K562 (cell line): Measurements from ENCODE around the gene TTC8. TPM values are rescaled to one million over a fixed set of nuclear protein-coding genes. Genes with fewer than 3 reads are reported as not detected.

Experiments used
- ATAC-seq: fragments of 200-7000 bp; cut with Tn5 transposase; 3 replicates; pipeline ENCODE4 v1.9.1; 2020; ENCODE audit warnings: moderate library complexity
- BruUV-seq: library from RNA; stranded (reverse); fragments of 400-500 nt; replicated peaks from 2 replicates; lab custom pipeline; 2021; lab: Mats Ljungman, UMichigan
- CTCF ChIA-PET: fragments of 300-600 bp; formaldehyde crosslinking; extraction: SDS; loops from one replicate; lab custom pipeline; 2021; ENCODE audit warnings: low intra/inter-chr PET ratio; lab: Yijun Ruan, JAX
- POLR2A ChIA-PET: fragments of 300-600, 350-650 bp; sonication (Branson Sonifier 250); formaldehyde crosslinking; extraction: SDS; loops from one replicate; lab custom pipeline; 2021; ENCODE audit warnings: antibody characterized with exemption, inconsistent platforms; lab: Yijun Ruan, JAX
- DNase-seq, 4 experiments: peaks; one replicate each; pipeline versions ENCODE4 v3.0.0 to v3.0.0-alpha.2; 2011 to 2018; ENCODE audit warnings: low spot score in 3 of 4, mixed read lengths in 3 of 4; ENCODE audit errors: extremely low read depth in 1 of 4
- FAIRE-seq: peaks from 2 replicates; lab custom pipeline; 2011; peaks lifted over from hg19 to GRCh38; lab: Jason Lieb, UNC
- H2AFZ ChIP-seq: 2 replicates; pipeline ENCODE4 v1.6.0; 2011; ENCODE audit warnings: low read depth, low read length, control low read depth, inconsistent platforms
- H3K27ac ChIP-seq: fragments of 200-600 bp; 3 replicates; pipeline ENCODE4 v1.8.0; 2011; ENCODE audit warnings: low read depth, mild to moderate bottlenecking, control low read depth, inconsistent platforms, low read length, moderate library complexity, mixed read lengths; ENCODE audit errors: extremely low read depth
- H3K27me3 ChIP-seq, 2 experiments: fragments of 300-600 bp in 1 of 2; 2 replicates in 1 of 2; 3 replicates in 1 of 2; pipeline versions ENCODE4 v1.6.0 to v1.8.0; 2011; ENCODE audit warnings: inconsistent platforms in 2 of 2, low read length in 2 of 2, mild to moderate bottlenecking in 1 of 2, mixed read lengths in 1 of 2, moderate library complexity in 1 of 2; ENCODE audit not compliant: control insufficient read depth in 2 of 2, insufficient read depth in 2 of 2
- H3K36me3 ChIP-seq: fragments of 300-600 bp; 3 replicates; pipeline ENCODE4 v1.8.0; 2011; ENCODE audit warnings: mild to moderate bottlenecking, low read length, inconsistent platforms; ENCODE audit not compliant: control insufficient read depth, insufficient read depth
- H3K4me1 ChIP-seq, 2 experiments: fragments of 200-600 bp in 1 of 2; replicated peaks in 1 of 2; 2 replicates in 1 of 2; 3 replicates in 1 of 2; pipeline versions ENCODE4 v1.5.1 to v1.8.0; 2011; ENCODE audit warnings: inconsistent platforms in 2 of 2, low read length in 2 of 2, mild to moderate bottlenecking in 1 of 2, mixed read lengths in 1 of 2, moderate library complexity in 1 of 2; ENCODE audit not compliant: control insufficient read depth in 2 of 2, insufficient read depth in 2 of 2
- H3K4me2 ChIP-seq: 2 replicates; pipeline ENCODE4 v1.6.1; 2011; ENCODE audit warnings: low read length, control low read depth, inconsistent platforms, mixed read lengths; ENCODE audit not compliant: insufficient read depth
- H3K4me3 ChIP-seq: fragments of 200-600 bp; sonication (generic), shearing (Covaris generic); 2 replicates; pipeline ENCODE4 v1.5.1; 2016; ENCODE audit warnings: control low read depth, inconsistent platforms
- H3K79me2 ChIP-seq: fragments of 200-600 bp; 3 replicates; pipeline ENCODE4 v1.8.0; 2011; ENCODE audit warnings: low read length, inconsistent platforms; ENCODE audit not compliant: control insufficient read depth, insufficient read depth
- H3K9ac ChIP-seq, 2 experiments: 2 replicates each; pipeline versions ENCODE4 v1.6.0 to v1.6.1; 2011; ENCODE audit warnings: low read depth in 2 of 2, low read length in 2 of 2, control low read depth in 1 of 2, inconsistent platforms in 1 of 2, mild to moderate bottlenecking in 1 of 2, mixed read lengths in 1 of 2; ENCODE audit not compliant: insufficient read depth in 1 of 2
- H3K9me1 ChIP-seq: one replicate; pipeline ENCODE4 v1.6.0; 2011; ENCODE audit warnings: inconsistent platforms, mild to moderate bottlenecking, low read length, moderate library complexity; ENCODE audit not compliant: control insufficient read depth, insufficient read depth
- H3K9me3 ChIP-seq: replicated peaks from 2 replicates; pipeline ENCODE4 v1.5.1; 2011; ENCODE audit warnings: low read depth, low read length, inconsistent platforms; ENCODE audit not compliant: control insufficient read depth, insufficient read depth
- H4K20me1 ChIP-seq: replicated peaks from 2 replicates; pipeline ENCODE4 v1.6.1; 2011; ENCODE audit warnings: low read length, inconsistent platforms, mixed read lengths; ENCODE audit not compliant: control insufficient read depth, insufficient read depth
- ARNT ChIP-seq, 2 experiments: fragments of 450-650 bp; IDR thresholded peaks; 2 replicates each; pipeline ENCODE4 v1.6.1; 2016; ENCODE audit warnings: mild to moderate bottlenecking in 1 of 2
- CHD4 ChIP-seq: fragments of 200-600 bp; sonication (generic); IDR thresholded peaks from 3 replicates; pipeline ENCODE4 v1.6.1; 2012; ENCODE audit warnings: low read depth, mild to moderate bottlenecking, mixed read lengths, low read length, inconsistent platforms; ENCODE audit not compliant: insufficient read depth, insufficient replicate concordance, poor library complexity, severe bottlenecking
- ETS2 ChIP-seq: IDR thresholded peaks from 2 replicates; pipeline ENCODE4 v1.6.1; 2016; ENCODE audit warnings: borderline replicate concordance, missing genetic modification characterization, mild to moderate bottlenecking, moderate library complexity, missing compliant biosample characterization; ENCODE audit not compliant: poor library complexity, severe bottlenecking
- GTF2E2 ChIP-seq: fragments of 200-800 bp; sonication (Bioruptor generic); IDR thresholded peaks from 2 replicates; pipeline ENCODE4 v1.6.1; 2016; ENCODE audit warnings: missing genetic modification characterization, missing compliant biosample characterization
- ID3 ChIP-seq, 2 experiments: fragments of 250-450 bp in 1 of 2; fragments of 450-650 bp in 1 of 2; sonication (Bioruptor Pico) in 1 of 2; IDR thresholded peaks; 2 replicates each; pipeline versions ENCODE4 v1.6.1 to v1.8.0; 2016 to 2021; ENCODE audit warnings: mild to moderate bottlenecking in 2 of 2, moderate library complexity in 2 of 2, missing compliant biosample characterization in 1 of 2, missing genetic modification characterization in 1 of 2
- MTF1 ChIP-seq: fragments of 250-450 bp; sonication (Bioruptor Pico); IDR thresholded peaks from 2 replicates; pipeline ENCODE4 v1.9.0; 2021; ENCODE audit warnings: moderate library complexity, mild to moderate bottlenecking, inconsistent platforms, borderline replicate concordance
- ZNF561 ChIP-seq: fragments of 450-650 bp; formaldehyde crosslinking; conservative IDR thresholded peaks from 2 replicates; pipeline ENCODE4 v1.4.0; 2020; ENCODE audit warnings: mild to moderate bottlenecking, moderate library complexity
- WGBS: fragments of 100-300 bp; shearing (Covaris generic); methylation state at CpG from one replicate; pipeline ENCODE4 v1.1.6; 2016; ENCODE audit warnings: low coverage, mixed read lengths; ENCODE audit not compliant: insufficient coverage; ENCODE audit errors: missing lambda C conversion rate; 5-methylcytosine and 5-hydroxymethylcytosine counted together
- in situ Hi-C: fragments of 300-500 bp; cut with MboI; formaldehyde crosslinking; loops from 4 replicates; pipeline ENCODE4 v1.15.0; 2018; ENCODE audit warnings: inconsistent platforms, mixed read lengths
- intact Hi-C: fragments of 100-400 bp; cut with micrococcal nuclease; formaldehyde crosslinking; loops from 2 replicates; pipeline ENCODE4 v1.14.2; 2022
- polyA plus RNA-seq, 8 experiments: library from polyadenylated mRNA; depleted of rRNA in 4 of 8; stranded (reverse) in 5 of 8; unstranded in 3 of 8; fragments of >200 nt; fragmentation: Nextera tagmentation in 2 of 8; fragmentation: Illumina TruSeq in 1 of 8; extraction: Ambion mirVana in 2 of 8; extraction: Trizol in 1 of 8; gene quantifications; 2 replicates each; pipeline versions ENCODE4 v1.2.1 to v1.2.3, GENCODE V29; 2011 to 2014; ENCODE audit warnings: inconsistent platforms in 1 of 8, missing spikeins in 1 of 8
- total RNA-seq, 7 experiments: library from RNA; depleted of rRNA in 6 of 7; stranded (reverse); fragments of >200 nt in 6 of 7; fragmentation: Illumina TruSeq in 2 of 7; extraction: Trizol in 2 of 7; gene quantifications; 2 replicates each; pipeline versions ENCODE4 v1.2.1 to v1.2.3, GENCODE V29; 2011 to 2021; ENCODE audit warnings: low replicate concordance in 1 of 7

The TTC8 gene
- total and polyA plus RNA-seq, 9 of the 15 experiments (the other 6 are each of a cell fraction or from before 2014, with no cell fraction given): 7.3 to 22.7 (median 9.6) TPM

- WGBS: 24% methylated on average over 2 of the region's 2 CpGs
- Histone ChIP-seq H4K20me1 (no peaks in the 10 kb centered on the region), H3K36me3 (no peaks in the 10 kb centered on the region), H3K9ac (no peak overlapping the region), H3K27ac (no peak overlapping the region), H3K4me1 (no peaks in the 10 kb centered on the region; a peak in 2 of 5 replicates), H3K9me1 (no peaks in the 10 kb centered on the region), H3K4me3 (no peak overlapping the region), H3K4me2 (no peak overlapping the region), H3K9me3 (no peaks in the 10 kb centered on the region), H2AFZ (no peak overlapping the region), H3K27me3 (no peaks in the 10 kb centered on the region), H3K79me2 (no peaks in the 10 kb centered on the region)
- CTCF ChIA-PET: no interaction called here
- ATAC-seq (no peak), FAIRE-seq (no peak), DNase-seq (no peak)
- TF ChIP-seq ZNF561 (no peak), MTF1 (CRISPR knock-in tag) (no peak), GTF2E2 (tag) (no peak), CHD4 (no peak), ARNT (IDR thresholded peaks at IDR 0.05) (no peak), ETS2 (no peak), ID3 (CRISPR knock-in tag; IDR thresholded peaks at IDR 0.05) (no peak), ID3 (tag; IDR thresholded peaks at IDR 0.05) (no peak)
- intact Hi-C loops: no loop called here
- BruUV-seq: no TSS peak
- in situ Hi-C loops: no loop called here
- POLR2A ChIA-PET: no interaction called here
Measured at GRCh38 chr14:88804035-88804434, 20.4 kb upstream of the TTC8 start.
